Right lobe of liver (tissue), 6 donors: ENCODE results near the gene DNAH1. TPM values are rescaled to one million over a fixed set of nuclear protein-coding genes. Genes with fewer than 3 reads are reported as not detected.

Source experiments
- ATAC-seq, 4 donors: fragments of 200-7000 bp; cut with Tn5 transposase; one replicate each; pipeline ENCODE4 v1.9.1; 2020; ENCODE audit warnings: mild to moderate bottlenecking in 4 of 4, moderate library complexity in 4 of 4
- DNase-seq, 3 donors: peaks; one replicate each; pipeline ENCODE4 v3.0.0-alpha.2; 2020
- H3K27ac ChIP-seq, 3 donors: fragments of 200-600 bp; one replicate each; pipeline ENCODE4 v1.8.0; 2022
- H3K27me3 ChIP-seq, 2 donors: fragments of 200-600 bp; one replicate each; pipeline ENCODE4 v1.8.0; 2022
- H3K36me3 ChIP-seq, 4 donors: fragments of 200-600 bp; sonication (generic) in 1 of 4; one replicate each; pipeline versions ENCODE4 v1.5.1 to v1.8.0; 2017 to 2022; ENCODE audit warnings: control low read depth in 1 of 4
- H3K4me1 ChIP-seq, 4 donors: fragments of 200-600 bp; sonication (generic) in 1 of 4; one replicate each; pipeline versions ENCODE4 v1.5.1 to v1.8.0; 2017 to 2022; ENCODE audit warnings: control low read depth in 1 of 4
- H3K4me3 ChIP-seq, 3 donors: fragments of 200-600 bp; one replicate each; pipeline ENCODE4 v1.8.0; 2022
- H3K9me3 ChIP-seq, 4 donors: fragments of 200-600 bp; sonication (generic) in 1 of 4; one replicate each; pipeline versions ENCODE4 v1.5.1 to v1.8.0; 2017 to 2022; ENCODE audit warnings: control low read depth in 1 of 4
- CTCF ChIP-seq, 4 donors: fragments of 200-600 bp in 3 of 4; fragments of 450-650 bp in 1 of 4; IDR thresholded peaks; one replicate each; pipeline versions ENCODE4 v1.5.1 to v1.8.0; 2016 to 2022; ENCODE audit warnings: antibody characterized with exemption in 4 of 4, mild to moderate bottlenecking in 2 of 4
- POLR2A ChIP-seq: fragments of 450-650 bp; IDR thresholded peaks from one replicate; pipeline ENCODE4 v1.6.1; 2017; ENCODE audit warnings: antibody characterized with exemption, mild to moderate bottlenecking
- WGBS: methylation state at CpG from one replicate; pipeline ENCODE4 v1.1.6; 2018; ENCODE audit warnings: low coverage, low lambda C conversion rate; ENCODE audit not compliant: insufficient coverage; ENCODE audit errors: missing lambda C conversion rate; 5-methylcytosine and 5-hydroxymethylcytosine counted together
- intact Hi-C, 2 donors: fragments of 100-400 bp; cut with DNase I; formaldehyde crosslinking; loops; one replicate each; pipeline versions ENCODE4 v1.11.2 to v1.14.1; 2022
- total RNA-seq, 6 experiments: library from RNA; depleted of rRNA in 2 of 6; stranded (reverse); fragments of >200 nt in 2 of 6; fragmentation: NEBNext Ultra II Directional in 3 of 6; extraction: Animal tissue kit (Norgen Biotek cat#: 25700) in 3 of 6; gene quantifications; one replicate each; pipeline versions ENCODE4 v1.1.0 to v1.2.4, GENCODE V29; 2016 to 2023
- donor health status: DM: no; HTN: yes; CAD: no.
- donor health status: DM: no; HTN: no; CAD: no.
- donor health status: DM: no; HTN: no; CAD: no.
- donor health status: DM: no; HTN: yes; CAD: no.
- donor health status: DM: no; HTN: yes; CAD: no.

Gene DNAH1
- total RNA-seq, 6 experiments from 2014 or later, result 1.6 to 11.2 (median 8.1) TPM

- no peak overlapping the region for H3K27ac ChIP-seq
- 37% methylated on average over 2 of the region's 16 CpGs for WGBS
- TF ChIP-seq POLR2A (no peak), CTCF (IDR thresholded peaks at IDR 0.05) (no peak)
- H3K9me3 ChIP-seq, result no peaks in the 10 kb centered on the region
- H3K4me1 ChIP-seq, result peaks cover 0 to 6% (median 2%) of the 10 kb centered on the region in 4 donors
- H3K4me3 ChIP-seq, result no peak overlapping the region
- DNase-seq (no peak), ATAC-seq (no peak)
- intact Hi-C loops, result no loop called here
- no peaks in the 10 kb centered on the region for H3K36me3 ChIP-seq
- no peaks in the 10 kb centered on the region for H3K27me3 ChIP-seq
Observed at GRCh38 chr3:52442409-52443267, 126.5 kb downstream of the DNAH1 start.

GRCh38 chr3:52443268-52443610 is 127.1 kb downstream of the DNAH1 start:
- no peak for TF ChIP-seq POLR2A
- TF ChIP-seq CTCF (IDR thresholded peaks at IDR 0.05), result no peak
- intact Hi-C loops, result no loop called here
- Histone ChIP-seq H3K4me1 (peaks cover 0 to 6% (median 2%) of the 10 kb centered on the region in 4 donors), H3K36me3 (no peaks in the 10 kb centered on the region), H3K9me3 (no peaks in the 10 kb centered on the region), H3K27ac (no peak overlapping the region), H3K27me3 (no peaks in the 10 kb centered on the region), H3K4me3 (no peak overlapping the region)
- ATAC-seq (no peak), DNase-seq (no peak)
- 88% methylated on average over 5 of the region's 8 CpGs for WGBS

GRCh38 chr3:52443791-52444687 is 127.9 kb downstream of the DNAH1 start:
- H3K4me3 ChIP-seq, result no peak overlapping the region

More at GRCh38 chr3:52443791-52444687, 127.9 kb downstream of the DNAH1 start:
- TF ChIP-seq POLR2A (no peak), CTCF (IDR thresholded peaks at IDR 0.05) (no peak)
- intact Hi-C loops, result no loop called here
- H3K9me3 ChIP-seq, result no peaks in the 10 kb centered on the region
- peaks cover 0 to 6% (median 2%) of the 10 kb centered on the region in 4 donors for H3K4me1 ChIP-seq
- no peak overlapping the region for H3K27ac ChIP-seq
- ATAC-seq, result no peak
- 70% methylated on average over 3 of the region's 25 CpGs for WGBS
- DNase-seq, result no peak
- no peaks in the 10 kb centered on the region for H3K36me3 ChIP-seq
- H3K27me3 ChIP-seq, result no peaks in the 10 kb centered on the region
